Measurements from ENCODE around the gene ICAM5.
"Not testable (repeated sequence)": the region's sequence is repeated elsewhere in the genome, so short reads cannot be mapped to it uniquely, and the experiment has no call there.

The ICAM5 gene

GRCh38 chr19:10270616-10271394 lies 18.9 kb upstream of the ICAM5 start, which contains the start of gene ICAM1:
ICAM1 (plus strand) TSS chr19:10271120; CDS start chr19:10271160, 40 bp downstream.
- DNase-seq (ENCODE audit: low read depth), result peak; percentile 43

GRCh38 chr19:10271543-10272086 lies 18.1 kb upstream of the ICAM5 start:
- DNase-seq (ENCODE audit: low read depth), result no peak

- DNase-seq (ENCODE audit: low read depth), result no peak
Observed at GRCh38 chr19:10274589-10274988, 15.2 kb upstream of the ICAM5 start.

- no peak for DNase-seq (ENCODE audit: low read depth)
Observed at GRCh38 chr19:10277795-10278589, 11.8 kb upstream of the ICAM5 start.

GRCh38 chr19:10278935-10279334 lies 10.8 kb upstream of the ICAM5 start:
- DNase-seq (ENCODE audit: low read depth), result no peak

- DNase-seq (ENCODE audit: low read depth), result no peak
Observed at GRCh38 chr19:10279737-10280442, 9.9 kb upstream of the ICAM5 start.

- DNase-seq (ENCODE audit: low read depth), result not testable (repeated sequence)
Observed at GRCh38 chr19:10282043-10282442, 7.7 kb upstream of the ICAM5 start.

- no peak for DNase-seq (ENCODE audit: low read depth)
Observed at GRCh38 chr19:10283301-10284064, 6.3 kb upstream of the ICAM5 start.

GRCh38 chr19:10284065-10284959 lies 5.4 kb upstream of the ICAM5 start:
- DNase-seq (ENCODE audit: low read depth), result no peak

GRCh38 chr19:10284960-10285278 lies 4.8 kb upstream of the ICAM5 start:
- no peak for DNase-seq (ENCODE audit: low read depth)

- no peak for DNase-seq (ENCODE audit: low read depth)
Observed at GRCh38 chr19:10285393-10285792, 4.4 kb upstream of the ICAM5 start.

GRCh38 chr19:10286803-10287737 lies 2.7 kb upstream of the ICAM5 start, which contains the start of gene ICAM4:
ICAM4 (plus strand) TSS chr19:10286955; CDS start chr19:10287013, 58 bp downstream.
- no peak for DNase-seq (ENCODE audit: low read depth)

GRCh38 chr19:10288662-10289166 lies 1.0 kb upstream of the ICAM5 start:
- DNase-seq (ENCODE audit: low read depth), result no peak

GRCh38 chr19:10289167-10289835 lies 451 bp upstream of the ICAM5 start:
- no peak for DNase-seq (ENCODE audit: low read depth)

GRCh38 chr19:10290357-10290875 lies 664 bp downstream of the ICAM5 start:
- DNase-seq (ENCODE audit: low read depth), result no peak

GRCh38 chr19:10290876-10291553 lies 1.3 kb downstream of the ICAM5 start:
- no peak for DNase-seq (ENCODE audit: low read depth)

- no peak for DNase-seq (ENCODE audit: low read depth)
Observed at GRCh38 chr19:10291554-10292205, 1.9 kb downstream of the ICAM5 start.
